LoVo (cell line): ENCODE results near the gene MS4A13.
"Not testable (repeated sequence)": the region's sequence is repeated elsewhere in the genome, so short reads cannot be mapped to it uniquely, and the experiment has no call there.

Experiments
- DNase-seq: peaks from one replicate; pipeline ENCODE4 v3.0.0-alpha.2; 2016; ENCODE audit warnings: low spot score

MS4A13 gene, protein sequence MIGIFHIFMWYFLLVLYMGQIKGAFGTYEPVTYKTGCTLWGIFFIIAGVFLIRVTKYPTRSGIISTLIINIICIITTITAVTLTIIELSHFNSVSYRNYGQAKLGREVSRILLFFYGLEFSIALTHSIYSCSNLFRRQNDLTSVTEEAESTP

GRCh38 chr11:60515144-60515855 lies at the start of gene MS4A13:
Gene MS4A13 (plus strand): TSS chr11:60515392. CDS start chr11:60518084, 2,692 bp downstream.
- DNase-seq: no peak

DNA sequence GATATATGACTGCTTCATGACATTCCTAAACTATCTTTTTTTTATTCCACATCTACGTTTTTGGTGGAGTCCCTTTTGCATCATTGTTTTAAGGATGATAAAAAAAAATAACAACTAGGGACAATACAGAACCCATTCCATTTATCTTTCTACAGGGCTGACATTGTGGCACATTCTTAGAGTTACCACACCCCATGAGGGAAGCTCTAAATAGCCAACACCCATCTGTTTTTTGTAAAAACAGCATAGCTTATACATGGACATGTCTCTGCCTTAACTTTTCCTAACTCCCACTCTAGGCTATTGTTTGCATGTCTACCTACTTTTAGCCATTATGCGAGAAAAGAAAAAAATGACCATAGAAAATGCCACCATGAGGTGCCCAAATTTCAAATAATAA lies 46.4 kb upstream of the MS4A13 start:
- no peak for DNase-seq

GRCh38 chr11:60469723-60470122 lies 45.5 kb upstream of the MS4A13 start:
- DNase-seq: no peak

GRCh38 chr11:60477035-60477445 lies 38.2 kb upstream of the MS4A13 start:
- no peak for DNase-seq

DNA sequence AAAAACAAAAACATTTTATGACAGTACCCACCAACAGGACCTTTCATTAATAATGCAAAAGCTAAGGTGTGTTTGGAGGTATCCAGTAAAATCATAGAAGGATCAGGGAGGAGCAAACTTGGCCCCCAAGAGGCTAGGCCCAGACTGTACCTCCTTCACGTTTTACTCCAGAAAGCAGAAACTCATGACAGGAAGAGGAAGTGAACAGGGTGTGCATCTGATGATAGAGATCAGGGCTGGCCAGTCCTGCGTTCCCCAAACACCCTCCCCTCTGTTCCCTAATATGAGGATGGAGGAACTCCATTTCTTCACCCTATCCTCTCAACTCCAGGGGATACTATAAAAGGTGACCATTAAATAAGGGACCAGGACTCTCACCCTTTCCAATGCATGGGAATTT lies 32.8 kb upstream of the MS4A13 start:
- no peak for DNase-seq

GRCh38 chr11:60485987-60486386 lies 29.2 kb upstream of the MS4A13 start:
- DNase-seq: peak; percentile 17

- DNase-seq: no peak
Observed at GRCh38 chr11:60492488-60493009, 22.6 kb upstream of the MS4A13 start, which contains the start of gene MS4A12. Gene MS4A12 (plus strand): TSS chr11:60492778. CDS start chr11:60497319, 4,541 bp downstream.

DNA sequence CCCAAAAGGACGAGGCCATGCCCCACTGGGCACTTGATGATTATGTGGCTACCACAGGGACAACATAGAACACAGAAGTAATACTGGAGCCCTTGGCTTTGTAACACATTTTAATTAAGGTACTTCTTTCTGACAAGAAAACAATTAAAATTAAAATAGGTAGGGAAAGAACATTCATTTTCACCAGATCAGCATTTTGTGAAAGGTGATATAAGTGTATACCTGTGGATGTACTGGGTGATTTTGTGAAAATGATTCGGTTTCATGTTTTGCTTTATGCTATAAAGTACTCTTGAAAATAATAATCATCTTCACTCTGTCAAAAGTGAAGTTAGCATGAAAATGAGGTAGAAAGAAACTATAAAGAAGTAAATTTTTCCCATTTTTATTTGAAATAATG lies 21.7 kb upstream of the MS4A13 start:
- no peak for DNase-seq

DNA sequence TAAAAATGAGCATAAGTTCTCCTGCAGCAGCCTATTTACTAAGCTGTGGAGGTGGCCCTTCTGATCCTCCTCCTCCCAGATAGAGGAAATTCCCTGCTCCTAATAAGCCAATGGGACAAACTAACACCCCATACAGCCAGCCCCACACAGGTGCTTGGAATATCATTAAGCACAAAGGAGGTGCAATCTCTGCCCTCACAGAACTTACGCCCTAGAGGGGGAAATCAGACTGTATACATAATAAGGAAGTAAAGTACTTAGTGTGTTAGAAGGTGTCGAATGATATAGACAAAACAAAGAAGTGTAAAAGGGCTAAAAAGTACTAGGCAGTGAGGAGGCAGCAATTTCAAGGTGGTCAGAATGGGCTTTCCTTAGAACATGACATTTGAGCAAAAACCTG lies 16.8 kb upstream of the MS4A13 start:
- DNase-seq: no peak

GRCh38 chr11:60498853-60499252 lies 16.3 kb upstream of the MS4A13 start:
- no peak for DNase-seq

GRCh38 chr11:60500276-60500910 lies 14.8 kb upstream of the MS4A13 start:
- no peak for DNase-seq

DNA sequence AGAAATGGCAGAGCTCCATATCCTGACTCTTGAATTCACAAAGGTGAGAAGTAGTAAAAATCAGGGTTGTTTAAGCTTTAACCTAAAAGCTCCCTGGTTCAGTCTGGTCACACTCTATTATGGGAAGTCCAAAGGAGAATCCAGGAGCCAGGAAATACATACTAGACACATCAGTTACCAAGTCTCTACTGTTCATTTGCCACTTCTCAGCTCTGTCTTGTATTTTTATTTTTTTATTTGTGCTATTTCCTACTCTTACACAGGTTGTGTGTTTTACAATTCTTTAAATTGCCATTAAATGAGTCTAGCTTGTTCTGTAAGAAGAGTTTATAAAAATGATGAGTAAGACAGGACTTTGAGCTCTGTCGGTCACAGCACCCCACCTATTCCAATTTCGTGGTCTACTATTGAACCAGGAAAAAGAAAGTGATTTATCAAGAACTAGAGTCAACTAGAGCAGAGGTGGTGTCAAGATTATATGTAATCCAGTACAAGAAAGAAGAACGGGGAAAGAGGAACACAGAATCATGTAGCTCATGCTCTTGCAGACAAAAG lies 12.9 kb upstream of the MS4A13 start:
- DNase-seq: peak; percentile 75

- peak; percentile 52 for DNase-seq
Observed at GRCh38 chr11:60504219-60504905, 10.8 kb upstream of the MS4A13 start.

GRCh38 chr11:60509609-60510008 lies 5.6 kb upstream of the MS4A13 start:
- not testable (repeated sequence) for DNase-seq

DNA sequence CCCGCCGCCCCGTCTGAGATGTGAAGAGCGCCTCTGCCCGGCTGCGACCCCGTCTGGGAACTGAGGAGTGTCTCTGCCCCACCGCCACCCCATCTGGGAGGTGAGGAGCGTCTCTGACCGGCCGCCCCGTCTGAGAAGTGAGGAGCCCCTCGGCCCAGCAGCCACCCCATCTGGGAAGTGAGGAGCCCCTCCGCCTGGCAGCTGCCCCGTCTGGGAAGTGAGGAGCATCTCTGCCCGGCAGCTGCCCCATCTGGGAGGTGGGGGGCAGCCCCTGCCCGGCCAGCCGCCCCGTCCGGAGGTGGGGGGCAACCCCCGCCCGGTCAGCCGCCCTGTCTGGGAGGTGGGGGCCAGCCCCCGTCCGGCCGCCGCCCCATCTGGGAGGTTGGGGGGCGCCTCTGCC lies 5.0 kb upstream of the MS4A13 start:
- not testable (repeated sequence) for DNase-seq

DNA sequence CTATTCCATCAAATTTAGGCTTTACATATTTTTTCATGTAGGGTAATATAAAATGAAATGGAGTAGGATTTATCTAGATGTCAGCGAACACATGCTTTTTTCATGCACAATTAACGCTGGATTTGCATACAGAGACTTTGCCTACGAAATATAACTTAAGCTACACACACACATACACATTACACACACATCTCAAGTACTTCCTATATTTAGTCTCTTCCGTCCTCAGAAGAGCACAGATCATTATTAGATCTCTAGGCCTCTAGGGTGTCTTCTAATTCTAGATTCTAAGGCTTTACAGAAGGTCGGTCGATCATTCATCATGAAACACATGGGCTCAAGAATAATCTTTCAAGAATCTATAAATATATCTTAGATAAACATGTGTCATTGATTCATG lies 3.8 kb upstream of the MS4A13 start:
- no peak for DNase-seq

DNA sequence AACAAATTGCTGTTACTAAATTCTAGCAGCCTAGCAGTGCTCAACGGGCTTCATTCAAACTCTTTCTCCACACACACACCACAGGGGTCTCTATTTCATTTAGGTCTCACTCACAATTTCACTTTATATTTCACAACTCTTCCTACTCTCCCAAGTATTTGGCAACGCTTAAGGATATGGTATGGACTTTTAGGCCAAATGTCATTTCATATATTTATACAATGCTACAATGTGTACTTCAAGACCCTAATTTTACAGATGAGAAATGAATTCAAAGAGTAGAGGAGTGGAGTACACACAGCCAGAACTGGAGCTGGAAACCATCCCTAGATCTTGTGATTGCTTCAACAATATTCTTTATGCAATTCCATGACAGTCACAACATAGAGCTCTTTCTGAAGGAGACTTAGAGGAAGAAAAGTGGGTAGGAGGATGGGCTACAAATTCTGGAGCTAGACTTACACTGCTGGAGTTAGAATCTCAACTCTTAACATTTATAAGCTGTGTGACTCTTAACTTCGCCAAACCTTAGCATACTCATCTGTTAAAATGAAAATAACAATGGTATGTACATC lies 2.5 kb upstream of the MS4A13 start:
- DNase-seq: no peak

- DNase-seq: no peak
Observed at GRCh38 chr11:60513496-60514460, 1.4 kb upstream of the MS4A13 start.

- DNase-seq: no peak
Observed at GRCh38 chr11:60528465-60528864, 13.3 kb downstream of the MS4A13 start.

- no peak for DNase-seq
Observed at GRCh38 chr11:60528934-60529333, 13.7 kb downstream of the MS4A13 start.
